MM.1S (cell line): ENCODE results near the gene MSTN.

Experiments
- DNase-seq: peaks from one replicate; pipeline ENCODE4 v3.0.0-alpha.2; 2015
- H2AFZ ChIP-seq: fragments of 300-600 bp; sonication (generic); 2 replicates; pipeline ENCODE4 v1.6.0; 2016; ENCODE audit warnings: antibody characterized with exemption, low read length
- H3F3A ChIP-seq: fragments of 300-600 bp; sonication (generic); 2 replicates; pipeline ENCODE4 v1.6.1; 2016; ENCODE audit warnings: mild to moderate bottlenecking, antibody characterized with exemption, low read length, moderate library complexity, mixed read lengths; ENCODE audit not compliant: insufficient read depth
- H3K27ac ChIP-seq: fragments of 300-600 bp; sonication (generic); 2 replicates; pipeline ENCODE4 v1.5.1; 2016; ENCODE audit warnings: mild to moderate bottlenecking, low read length
- H3K27me3 ChIP-seq: fragments of 300-600 bp; sonication (generic); replicated peaks from 2 replicates; pipeline ENCODE4 v1.6.0; 2016; ENCODE audit warnings: low read length; ENCODE audit not compliant: insufficient read depth
- H3K36me3 ChIP-seq: fragments of 300-600 bp; sonication (generic); replicated peaks from 2 replicates; pipeline ENCODE4 v1.6.1; 2016; ENCODE audit warnings: mild to moderate bottlenecking, low read length, mixed read lengths; ENCODE audit not compliant: insufficient read depth
- H3K4me1 ChIP-seq: fragments of 300-600 bp; sonication (generic); 2 replicates; pipeline ENCODE4 v1.6.1; 2016; ENCODE audit warnings: low read length, mixed read lengths
- H3K4me2 ChIP-seq: fragments of 300-600 bp; sonication (generic); 2 replicates; pipeline ENCODE4 v1.6.0; 2016; ENCODE audit warnings: low read depth, low read length
- H3K4me3 ChIP-seq: fragments of 300-600 bp; sonication (generic); 2 replicates; pipeline ENCODE4 v1.5.1; 2016; ENCODE audit warnings: low read length, mixed read lengths
- H3K79me2 ChIP-seq: fragments of 300-600 bp; sonication (generic); 2 replicates; pipeline ENCODE4 v1.6.1; 2016; ENCODE audit warnings: mixed run types, low read length, mixed read lengths
- H3K9ac ChIP-seq: fragments of 300-600 bp; sonication (generic); 2 replicates; pipeline ENCODE4 v1.6.1; 2016; ENCODE audit warnings: low read length, mixed read lengths
- H3K9me2 ChIP-seq: fragments of 300-600 bp; sonication (generic); replicated peaks from 2 replicates; pipeline ENCODE4 v1.6.1; 2016; ENCODE audit warnings: mild to moderate bottlenecking, low read length, mixed read lengths; ENCODE audit not compliant: insufficient read depth
- H3K9me3 ChIP-seq: fragments of 300-600 bp; sonication (generic); replicated peaks from 2 replicates; pipeline ENCODE4 v1.6.1; 2016; ENCODE audit warnings: mild to moderate bottlenecking, low read length, mixed read lengths; ENCODE audit not compliant: insufficient read depth
- H4K20me1 ChIP-seq: fragments of 300-600 bp; sonication (generic); 2 replicates; pipeline ENCODE4 v1.6.1; 2016; ENCODE audit warnings: mild to moderate bottlenecking, low read length, moderate library complexity, mixed read lengths; ENCODE audit not compliant: insufficient read depth
- CTCF ChIP-seq: fragments of 300-600 bp; sonication (generic); IDR thresholded peaks from 2 replicates; pipeline ENCODE4 v1.5.1; 2016; ENCODE audit warnings: antibody characterized with exemption, low read length, mixed read lengths
- EZH2 ChIP-seq: fragments of 300-600 bp; sonication (generic); optimal IDR thresholded peaks from 2 replicates; pipeline ENCODE3; 2017; ENCODE audit warnings: low read depth, mild to moderate bottlenecking, antibody characterized with exemption, low read length, mixed read lengths
- EZH2phosphoT487 ChIP-seq: fragments of 300-600 bp; sonication (generic); IDR thresholded peaks from 2 replicates; pipeline ENCODE4 v1.6.1; 2018; ENCODE audit warnings: antibody characterized with exemption, low read length

MSTN gene

GRCh38 chr2:190052307-190052706 lies 10.2 kb downstream of the MSTN start:
- Histone ChIP-seq H3K9ac (no peak overlapping the region), H3K4me1 (no peaks in the 10 kb centered on the region), H3K9me2 (no peaks in the 10 kb centered on the region), H3K79me2 (no peaks in the 10 kb centered on the region), H2AFZ (no peak overlapping the region), H3K4me3 (no peak overlapping the region), H3K36me3 (no peaks in the 10 kb centered on the region), H4K20me1 (no peaks in the 10 kb centered on the region), H3F3A (no peaks in the 10 kb centered on the region), H3K27ac (no peak overlapping the region), H3K9me3 (no peaks in the 10 kb centered on the region), H3K27me3 (no peaks in the 10 kb centered on the region), H3K4me2 (no peak overlapping the region)
- TF ChIP-seq EZH2 (no peak), EZH2phosphoT487 (no peak), CTCF (no peak)
- DNase-seq, result no peak

- H2AFZ ChIP-seq, result no peak overlapping the region
- no peaks in the 10 kb centered on the region for H3K4me1 ChIP-seq
- no peaks in the 10 kb centered on the region for H3K27me3 ChIP-seq
Measured at GRCh38 chr2:190051223-190051622, 11.3 kb downstream of the MSTN start.

GRCh38 chr2:190050001-190050400 lies 12.5 kb downstream of the MSTN start:
- Histone ChIP-seq H3K27me3 (no peaks in the 10 kb centered on the region), H3K79me2 (no peaks in the 10 kb centered on the region), H3K4me3 (no peak overlapping the region), H3K9me2 (no peaks in the 10 kb centered on the region), H2AFZ (no peak overlapping the region), H3K9me3 (no peaks in the 10 kb centered on the region), H3K4me2 (no peak overlapping the region), H3F3A (no peaks in the 10 kb centered on the region), H3K36me3 (no peaks in the 10 kb centered on the region), H3K9ac (no peak overlapping the region), H4K20me1 (no peaks in the 10 kb centered on the region), H3K4me1 (no peaks in the 10 kb centered on the region), H3K27ac (no peak overlapping the region)
- no peak for DNase-seq
- TF ChIP-seq CTCF, result no peak
- no peak for TF ChIP-seq EZH2phosphoT487
- TF ChIP-seq EZH2, result no peak

More at GRCh38 chr2:190051223-190051622, 11.3 kb downstream of the MSTN start:
- Histone ChIP-seq H3K9me3 (no peaks in the 10 kb centered on the region), H4K20me1 (no peaks in the 10 kb centered on the region), H3K36me3 (no peaks in the 10 kb centered on the region), H3K9me2 (no peaks in the 10 kb centered on the region), H3K4me3 (no peak overlapping the region), H3F3A (no peaks in the 10 kb centered on the region), H3K9ac (no peak overlapping the region), H3K4me2 (no peak overlapping the region), H3K27ac (no peak overlapping the region), H3K79me2 (no peaks in the 10 kb centered on the region)
- DNase-seq, result no peak
- no peak for TF ChIP-seq EZH2phosphoT487
- TF ChIP-seq CTCF, result no peak
- no peak for TF ChIP-seq EZH2
